Stimulated activated CD4-positive, alpha-beta T cell treated with anti-CD3 and anti-CD28 coated beads, Interleukin-1b, Interleukin-23, amount 100 ng/mL, for 24 hours (primary cell): Measurements from ENCODE around the gene SKI.
"Not testable (repeated sequence)": the region's sequence is repeated elsewhere in the genome, so short reads cannot be mapped to it uniquely, and the experiment has no call there.

Experiments used
- DNase-seq, 4 experiments: peaks; one replicate each; pipeline ENCODE4 v3.0.0-alpha.2; 2020; ENCODE audit warnings: low read depth in 4 of 4, low spot score in 1 of 4

The SKI gene

DNA sequence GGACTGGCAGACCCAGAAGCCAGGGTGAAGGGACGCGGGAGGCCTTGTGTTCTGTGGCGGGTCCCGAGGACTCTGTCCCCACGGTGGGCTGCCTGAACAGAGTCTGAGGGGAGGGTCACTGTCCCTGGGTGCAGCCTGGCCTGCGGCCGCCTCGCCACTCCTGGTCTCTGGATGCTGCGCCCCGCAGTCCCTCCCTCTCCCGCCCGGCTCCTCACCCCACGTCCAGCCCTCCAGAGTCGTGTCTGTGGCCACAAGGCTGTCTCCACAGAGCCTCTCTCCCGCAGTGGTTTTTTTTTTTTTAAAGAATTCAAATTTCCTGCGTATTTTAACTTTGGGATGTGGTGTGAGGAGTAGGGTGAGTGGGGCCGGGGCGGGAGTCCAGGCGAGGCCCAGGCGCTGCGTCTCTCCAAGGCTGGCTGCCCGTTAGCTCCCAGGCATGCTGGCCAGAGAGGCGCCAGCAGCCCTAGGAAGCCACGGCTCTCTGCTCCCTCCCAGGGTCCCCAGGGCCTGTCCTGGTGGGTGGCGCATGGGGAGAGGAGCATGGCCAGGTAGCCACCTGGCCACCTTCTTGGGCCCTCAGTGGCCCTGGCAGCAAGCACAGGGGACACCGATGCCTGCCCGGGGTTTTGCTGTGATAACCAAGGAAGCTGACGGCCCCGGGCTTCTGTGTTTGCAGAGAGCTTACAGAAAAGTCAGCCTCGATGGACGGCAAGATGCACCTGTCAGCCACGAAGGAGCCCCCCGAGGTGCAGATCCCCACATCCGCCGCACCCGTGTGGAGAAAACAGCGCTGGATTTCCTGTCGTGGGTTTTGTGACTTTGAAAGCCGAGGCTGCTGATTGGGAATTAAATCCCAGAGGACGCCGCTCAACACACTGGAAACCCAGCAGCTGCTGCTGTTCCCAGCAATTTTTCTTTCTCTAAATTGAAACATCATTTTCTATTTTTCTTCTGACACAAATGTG lies 90.5 kb downstream of the SKI start:
- DNase-seq, result no peak

- no peak for DNase-seq
These were observed 91.2 kb downstream of the SKI start for GRCh38 chr1:2319291-2319690.

GRCh38 chr1:2320006-2320405 lies 91.9 kb downstream of the SKI start:
- no peak for DNase-seq

- no peak for DNase-seq
These were observed 92.9 kb downstream of the SKI start for GRCh38 chr1:2320760-2321667.

- no peak for DNase-seq
These were observed 94.0 kb downstream of the SKI start for GRCh38 chr1:2322065-2322571.

- no peak for DNase-seq
These were observed 94.6 kb downstream of the SKI start for GRCh38 chr1:2322581-2323211.

DNA sequence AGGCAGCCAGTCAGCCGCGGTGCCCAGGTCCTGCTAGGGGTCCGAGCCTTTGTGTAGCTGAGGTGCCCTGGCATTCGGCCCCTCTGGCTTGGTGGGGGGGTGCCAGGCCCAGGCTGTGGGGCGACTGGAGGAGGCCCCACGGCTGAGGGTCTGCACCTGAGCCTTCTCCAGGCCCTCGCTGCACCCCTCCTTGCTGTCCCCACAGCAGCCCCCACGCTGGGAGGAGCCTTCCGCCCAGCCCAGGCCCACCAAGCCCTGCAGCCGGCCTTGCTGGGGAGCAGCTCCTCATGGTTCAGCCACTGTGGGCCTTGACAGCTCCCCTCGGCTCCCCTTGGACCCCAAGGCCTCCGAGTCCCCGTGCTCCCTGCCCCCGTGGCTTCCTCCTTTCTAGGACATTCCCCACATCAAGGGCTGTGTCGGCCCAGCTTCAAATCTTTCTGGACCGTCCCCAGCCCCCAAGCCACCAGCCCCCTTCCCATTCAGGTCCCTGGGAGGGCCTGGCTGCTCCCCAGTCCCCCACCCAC lies 95.4 kb downstream of the SKI start:
- no peak for DNase-seq

GRCh38 chr1:2324553-2325366 lies 96.6 kb downstream of the SKI start:
- DNase-seq, result no peak

GRCh38 chr1:2326524-2326923 lies 98.4 kb downstream of the SKI start:
- DNase-seq, result no peak

- not testable (repeated sequence) for DNase-seq
These were observed 99.0 kb downstream of the SKI start for GRCh38 chr1:2327162-2327561.

DNA sequence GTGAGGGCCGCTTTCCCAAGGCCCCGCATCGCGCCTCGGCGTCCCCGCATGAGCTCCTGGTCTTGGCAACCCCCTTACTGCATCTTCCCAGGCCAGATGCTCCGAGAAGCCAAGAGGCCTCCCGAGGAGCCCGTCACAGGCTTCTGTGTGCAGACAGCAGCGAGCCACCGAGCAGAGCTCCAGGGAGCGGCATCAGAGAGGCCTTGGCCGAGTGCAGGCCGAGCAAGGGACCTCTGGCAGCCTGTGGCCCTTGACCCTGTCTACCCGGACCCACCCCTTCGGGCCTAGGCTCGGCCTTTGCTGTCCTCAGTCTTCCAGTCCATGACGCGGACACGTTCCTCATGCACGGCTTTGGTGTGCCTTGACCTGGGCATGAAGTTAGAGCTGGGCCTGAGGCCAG lies 99.7 kb downstream of the SKI start:
- DNase-seq, result no peak

DNA sequence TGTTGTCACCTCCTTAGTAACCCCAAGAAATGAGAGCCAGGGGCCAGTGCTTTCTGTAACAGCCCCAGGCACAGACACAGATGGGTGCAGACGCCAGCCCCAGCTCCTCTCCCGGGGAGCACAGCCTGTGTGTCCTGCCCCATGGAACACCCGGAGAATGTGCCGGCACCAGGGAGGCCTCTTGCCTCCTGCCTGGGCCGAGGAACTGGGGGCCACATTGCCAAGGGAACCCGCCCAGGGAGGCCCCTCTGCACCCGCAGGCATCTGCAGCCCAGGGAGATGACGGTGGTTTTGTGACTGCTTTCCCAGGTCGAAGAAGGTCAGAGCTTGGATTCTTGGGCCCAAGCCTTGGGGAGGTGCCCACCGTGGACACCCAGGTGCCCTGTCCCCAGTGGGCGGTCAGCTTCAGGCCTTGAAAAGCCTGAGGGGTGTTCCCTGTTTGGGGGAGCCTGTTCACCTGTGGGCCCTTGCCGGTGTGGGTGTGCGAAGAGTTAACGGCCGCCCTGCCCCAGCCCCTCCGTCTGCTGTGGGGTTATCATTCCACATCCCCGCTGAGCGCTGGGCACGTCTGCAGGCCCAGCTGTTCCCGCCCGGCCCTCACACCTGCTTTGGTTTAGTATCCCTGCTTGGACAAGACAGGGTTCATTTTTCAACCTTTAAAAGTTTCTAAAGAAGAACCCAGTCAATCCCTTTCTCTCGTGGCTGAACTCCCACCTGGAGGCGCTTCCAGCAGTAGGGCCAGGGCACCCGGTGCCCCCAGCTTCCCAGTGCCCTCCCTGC lies 100.7 kb downstream of the SKI start:
- DNase-seq, result no peak

- DNase-seq, result no peak
These were observed 101.9 kb downstream of the SKI start for GRCh38 chr1:2330035-2330434.

- DNase-seq, result no peak
These were observed 102.5 kb downstream of the SKI start for GRCh38 chr1:2330519-2331199.

DNA sequence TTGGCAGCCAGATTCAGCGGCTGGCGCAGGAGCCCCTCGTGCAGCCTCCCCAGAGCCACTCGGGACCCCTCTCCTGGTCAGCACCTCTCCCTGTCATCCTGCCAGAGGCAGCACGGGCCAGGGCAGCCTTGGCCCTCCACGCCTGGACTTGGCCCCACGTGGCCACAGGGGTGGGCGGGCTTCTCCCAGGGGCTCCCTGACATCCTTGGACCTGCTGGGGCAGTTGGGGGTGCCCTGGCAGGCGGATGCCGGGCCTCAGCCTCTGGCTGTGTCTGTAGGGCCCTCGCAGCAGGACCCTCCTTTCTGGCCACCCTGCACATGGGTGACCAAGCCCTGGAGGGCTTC lies 103.1 kb downstream of the SKI start:
- DNase-seq, result no peak

- not testable (repeated sequence) for DNase-seq
These were observed 103.5 kb downstream of the SKI start for GRCh38 chr1:2331580-2331979.

DNA sequence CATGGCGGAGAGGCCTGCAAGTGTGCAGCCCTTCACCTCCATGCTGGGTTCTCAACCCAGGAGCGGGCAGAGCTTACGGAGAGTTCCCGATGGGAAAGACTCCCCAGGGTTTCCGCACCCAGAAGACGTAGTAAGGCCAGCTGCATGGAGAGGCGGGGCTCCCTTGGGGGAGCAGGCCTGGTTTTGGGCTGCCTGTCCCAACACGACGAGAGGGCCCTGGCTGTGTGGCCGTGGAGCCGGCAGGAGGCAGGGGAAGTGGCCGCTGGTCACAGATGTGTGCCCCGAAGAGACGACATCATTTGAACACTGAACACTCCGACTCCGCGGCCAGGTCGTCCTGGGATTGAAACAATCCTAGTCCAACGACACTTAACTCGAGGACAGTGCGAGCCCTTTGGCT lies 106.2 kb downstream of the SKI start:
- DNase-seq, result no peak

GRCh38 chr1:2334883-2335534 lies 106.9 kb downstream of the SKI start:
- DNase-seq, result no peak
